Measurements from ENCODE around the gene FOXN3.

The FOXN3 gene

DNA sequence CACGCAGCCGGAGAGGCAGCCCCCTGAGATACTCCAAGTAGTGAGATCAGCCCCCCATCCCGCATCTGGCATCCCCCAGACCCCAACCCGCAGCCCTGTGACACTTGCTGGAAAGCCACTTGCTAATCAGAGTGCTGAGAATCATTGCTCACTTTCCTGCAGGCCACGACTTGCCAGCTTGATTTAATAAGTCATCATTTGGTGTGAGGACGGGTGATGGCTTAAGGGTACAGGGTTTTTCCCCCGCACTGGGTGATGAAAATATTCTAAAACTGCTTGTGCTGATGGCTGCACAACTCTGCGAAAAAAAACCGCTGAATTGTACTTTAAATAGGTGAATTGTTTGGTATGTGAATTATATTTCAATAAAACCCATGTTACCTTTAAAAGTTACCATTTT, 171.2 kb downstream of the FOXN3 start:
- DNase-seq = no peak

DNA sequence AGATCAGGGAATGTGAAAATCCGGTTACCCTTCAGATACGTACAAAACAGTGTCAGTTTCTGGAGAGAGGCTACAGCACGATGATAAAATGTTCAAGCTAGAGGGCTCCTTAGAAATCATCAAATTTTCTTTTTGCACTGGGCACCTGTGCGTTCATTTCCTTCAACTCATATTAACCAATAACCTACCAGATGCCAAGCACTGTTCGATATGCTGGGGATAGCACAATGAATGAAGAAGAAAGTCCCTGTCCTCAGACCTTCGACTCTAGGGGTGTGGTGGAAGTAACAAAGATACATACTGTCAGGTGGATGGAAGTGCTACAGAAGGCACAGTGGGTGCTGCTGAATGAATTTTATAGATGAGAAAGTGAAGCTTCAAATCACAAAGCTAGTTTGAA, 172.3 kb downstream of the FOXN3 start:
- DNase-seq = no peak

DNA sequence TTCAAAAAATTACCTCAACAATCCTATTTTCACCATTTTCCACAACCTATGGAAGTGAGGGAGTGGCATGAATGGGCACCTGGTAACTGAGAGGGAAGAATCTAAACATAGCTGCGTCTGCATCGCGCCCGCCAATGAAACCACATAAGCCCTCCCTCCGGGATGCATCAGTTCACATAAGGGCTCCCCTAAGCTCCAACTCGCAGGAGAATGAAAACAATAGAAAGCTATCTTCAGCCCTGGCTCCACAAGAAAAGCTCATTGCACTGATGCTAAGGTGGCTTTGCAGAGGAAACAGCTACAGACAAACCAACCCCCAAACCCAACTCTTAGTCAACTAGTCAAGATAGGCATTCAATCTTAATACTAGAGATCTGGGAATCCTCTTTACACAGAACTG, 173.3 kb downstream of the FOXN3 start:
- DNase-seq = no peak

DNA sequence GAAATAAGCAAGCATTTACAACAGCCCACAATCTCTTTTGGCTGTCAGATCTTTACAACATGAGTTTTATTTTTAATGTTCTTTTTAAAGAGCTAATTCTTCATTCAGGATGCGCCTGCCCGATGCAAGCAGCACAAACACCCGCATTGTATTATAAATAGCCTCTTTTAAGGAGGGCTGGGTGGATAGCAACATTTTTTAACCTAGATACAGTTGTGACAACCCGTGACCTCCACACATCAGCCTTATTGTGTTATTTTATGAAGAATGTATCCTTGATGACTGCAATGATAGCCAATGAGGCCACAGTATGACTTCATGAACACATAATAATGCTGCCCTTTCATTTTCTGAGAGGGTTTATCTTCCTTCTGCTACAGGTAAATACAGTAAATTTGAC, 173.7 kb downstream of the FOXN3 start:
- DNase-seq = no peak

DNA sequence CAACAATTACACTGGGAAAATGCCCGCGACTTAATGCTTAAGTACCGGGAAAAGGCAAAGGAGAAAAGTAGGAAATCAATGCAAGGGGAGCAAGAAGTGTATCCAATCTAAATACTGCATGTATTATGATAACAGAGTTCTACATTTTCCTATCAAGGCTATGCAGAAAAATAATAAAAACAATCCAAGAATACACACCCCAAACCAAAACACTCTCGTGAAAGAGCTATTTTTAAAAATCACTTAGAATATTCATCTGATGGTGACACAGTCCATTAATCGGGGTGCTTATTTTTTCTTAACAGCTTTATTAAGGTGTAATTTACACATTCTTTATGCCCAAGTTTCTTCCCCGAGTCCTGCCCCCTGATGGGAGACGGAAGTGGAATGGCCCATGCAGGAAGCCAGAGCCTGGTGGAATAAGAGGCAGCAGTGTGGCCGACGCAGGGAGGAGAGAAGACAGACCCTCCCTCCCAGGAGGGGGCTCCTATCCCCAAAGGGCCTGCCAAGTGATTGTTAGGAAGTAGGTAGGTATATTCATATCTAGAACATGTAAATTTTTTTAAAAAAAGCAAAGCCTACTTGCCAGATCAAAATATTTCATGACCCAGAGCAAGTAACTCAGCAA, 174.3 kb downstream of the FOXN3 start:
- no peak for DNase-seq

DNA sequence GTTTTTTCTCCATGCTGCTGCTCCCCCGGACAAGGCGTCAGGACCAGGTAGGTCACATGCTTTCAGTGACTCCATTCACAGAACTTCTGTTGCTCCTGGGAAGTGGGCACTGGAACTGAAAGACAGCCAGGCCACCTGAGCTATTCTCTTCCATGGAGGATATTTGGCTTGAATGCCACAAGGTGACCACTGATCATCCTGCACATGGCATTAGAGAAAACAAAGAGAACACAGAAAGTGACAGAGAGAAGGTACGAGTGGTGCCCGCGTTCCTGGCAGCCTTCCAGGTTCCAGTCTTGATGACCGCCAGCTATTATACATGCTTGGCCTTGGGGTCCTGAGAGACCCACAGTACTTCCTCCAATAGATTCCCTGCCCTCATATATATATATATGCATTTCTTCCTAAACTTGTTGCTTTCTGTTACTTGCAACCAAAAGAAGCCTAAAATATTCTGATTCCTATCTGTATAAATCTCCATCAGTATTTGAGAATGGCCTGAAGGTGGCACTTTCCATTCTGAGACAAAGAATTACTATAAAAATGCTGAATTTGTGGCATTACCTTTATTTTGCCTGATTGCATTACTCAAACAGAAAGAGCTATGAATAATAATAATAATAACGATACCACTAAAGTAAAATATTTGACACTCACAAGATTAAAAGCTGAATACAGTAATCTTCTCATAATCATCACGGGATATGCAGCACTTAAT, 174.9 kb downstream of the FOXN3 start:
- no peak for DNase-seq

DNA sequence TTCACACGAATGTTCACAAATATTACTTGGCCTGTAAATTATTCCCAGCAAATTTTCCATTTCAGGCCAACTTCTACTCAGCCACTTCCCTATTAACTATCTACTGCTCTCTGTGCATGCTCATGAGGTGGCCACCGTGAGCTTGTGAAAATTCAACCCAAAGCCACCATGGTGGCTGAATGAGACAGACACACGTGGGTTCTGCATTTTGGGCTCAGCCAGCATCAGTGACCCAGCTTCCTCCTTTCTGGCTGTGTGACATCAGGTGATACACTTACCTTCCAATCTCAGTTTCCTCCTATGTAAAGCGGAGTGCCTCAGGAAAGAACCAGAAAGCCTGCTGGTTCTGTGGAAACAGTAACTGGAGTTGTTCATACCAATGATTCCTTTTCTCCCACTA, 175.8 kb downstream of the FOXN3 start:
- no peak for DNase-seq

DNA sequence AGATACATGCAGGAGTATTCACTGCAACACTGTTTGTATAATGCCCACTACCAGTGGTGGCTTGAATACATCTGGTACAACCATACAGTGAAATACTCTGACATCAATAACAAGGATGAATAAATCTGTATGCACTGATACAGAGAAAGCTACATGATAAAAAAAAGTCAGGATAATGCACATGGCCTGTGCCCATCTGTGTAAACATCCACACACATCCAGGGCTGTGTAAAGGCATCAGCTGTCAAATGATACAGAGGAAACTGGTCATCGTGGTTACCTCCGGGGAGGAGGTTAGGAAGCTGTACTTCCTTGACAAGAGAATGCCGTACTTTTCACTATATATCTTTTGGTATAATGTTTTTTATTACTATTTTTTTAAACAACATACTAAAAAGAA, 176.6 kb downstream of the FOXN3 start:
- no peak for DNase-seq

DNA sequence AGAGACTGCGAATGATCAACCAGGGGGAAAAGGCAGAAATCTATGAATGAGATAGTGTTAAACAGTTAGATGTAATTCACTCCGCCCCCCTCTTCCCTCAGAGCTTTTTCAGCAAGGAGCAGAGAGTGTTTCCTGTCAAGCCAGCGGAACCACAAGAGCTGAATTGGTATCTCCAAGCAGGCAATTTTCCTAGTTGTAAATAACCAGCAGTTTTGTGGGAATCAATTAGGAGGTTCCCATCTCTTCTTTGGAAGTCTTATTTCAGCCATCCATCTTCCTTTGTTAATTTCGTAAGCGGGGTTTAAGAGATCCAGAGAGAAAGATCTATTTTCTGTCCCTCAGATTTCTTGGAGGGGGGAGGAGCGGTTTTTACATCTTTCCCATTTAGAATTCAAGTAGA, 178.0 kb downstream of the FOXN3 start:
- no peak for DNase-seq

DNA sequence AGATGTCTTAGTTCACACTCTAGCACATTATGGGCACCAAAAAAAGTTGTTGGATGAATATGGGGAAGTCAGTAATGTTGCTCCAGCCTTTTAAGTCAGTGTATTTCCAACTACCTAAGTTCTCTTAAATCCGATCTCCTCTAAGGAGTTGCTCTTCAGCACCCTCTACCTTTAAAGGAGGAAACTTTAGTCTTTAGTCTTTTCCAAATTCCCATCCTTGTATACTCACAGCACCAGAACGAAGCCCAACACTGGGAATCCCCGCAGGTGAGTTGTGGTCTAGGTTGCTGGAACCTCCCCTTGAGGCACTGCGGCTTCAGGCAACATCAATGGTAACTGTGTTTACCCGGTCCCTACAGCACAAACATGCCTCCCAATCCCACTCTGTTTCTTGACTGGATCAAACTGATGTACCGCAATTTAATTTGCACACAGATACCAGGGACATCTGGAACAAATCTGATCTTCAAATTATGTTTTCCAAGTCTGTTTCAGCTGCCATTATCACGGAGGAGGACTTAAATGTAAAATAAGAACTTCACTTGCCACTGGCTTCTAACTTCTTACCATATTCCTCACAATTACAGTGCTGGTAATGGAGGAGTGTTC, 179.0 kb downstream of the FOXN3 start:
- DNase-seq = no peak

DNA sequence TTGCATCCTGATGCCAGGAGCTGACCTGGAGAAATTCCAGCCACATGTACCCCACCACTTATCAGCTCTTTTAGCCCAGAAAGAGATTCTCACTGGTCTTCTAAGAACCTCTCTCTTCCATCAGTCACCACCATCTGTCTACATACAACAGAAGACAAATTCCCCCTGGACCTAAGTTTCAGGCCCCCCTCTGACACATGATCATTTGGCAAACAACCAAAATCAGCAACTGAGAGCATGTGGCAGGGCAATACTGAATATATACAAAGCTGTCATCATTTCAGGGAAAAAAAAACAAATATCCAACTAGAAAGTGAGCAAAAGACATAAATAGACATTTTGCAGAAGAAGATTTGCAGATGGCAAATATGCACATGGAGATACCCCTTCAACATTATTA, 180.2 kb downstream of the FOXN3 start:
- DNase-seq = no peak

DNA sequence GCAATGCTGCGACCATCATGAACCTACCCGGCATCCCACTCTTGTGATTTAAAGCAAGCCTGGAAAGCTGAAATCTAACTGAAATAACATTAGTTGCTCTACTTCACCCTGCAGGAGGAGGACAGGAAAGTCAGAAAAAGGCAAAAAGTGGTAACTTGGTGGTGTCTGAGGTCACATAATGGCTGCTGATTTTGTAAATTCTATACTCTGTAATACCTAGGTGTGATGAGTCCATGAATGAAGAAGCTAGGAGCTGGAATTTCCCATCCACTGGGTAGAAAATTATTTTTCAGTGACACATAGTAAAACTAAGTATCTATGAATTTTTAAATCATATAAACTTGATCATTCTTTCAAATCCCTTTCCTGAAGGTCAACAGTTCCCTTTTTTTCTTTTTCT, 183.8 kb downstream of the FOXN3 start:
- no peak for DNase-seq

DNA sequence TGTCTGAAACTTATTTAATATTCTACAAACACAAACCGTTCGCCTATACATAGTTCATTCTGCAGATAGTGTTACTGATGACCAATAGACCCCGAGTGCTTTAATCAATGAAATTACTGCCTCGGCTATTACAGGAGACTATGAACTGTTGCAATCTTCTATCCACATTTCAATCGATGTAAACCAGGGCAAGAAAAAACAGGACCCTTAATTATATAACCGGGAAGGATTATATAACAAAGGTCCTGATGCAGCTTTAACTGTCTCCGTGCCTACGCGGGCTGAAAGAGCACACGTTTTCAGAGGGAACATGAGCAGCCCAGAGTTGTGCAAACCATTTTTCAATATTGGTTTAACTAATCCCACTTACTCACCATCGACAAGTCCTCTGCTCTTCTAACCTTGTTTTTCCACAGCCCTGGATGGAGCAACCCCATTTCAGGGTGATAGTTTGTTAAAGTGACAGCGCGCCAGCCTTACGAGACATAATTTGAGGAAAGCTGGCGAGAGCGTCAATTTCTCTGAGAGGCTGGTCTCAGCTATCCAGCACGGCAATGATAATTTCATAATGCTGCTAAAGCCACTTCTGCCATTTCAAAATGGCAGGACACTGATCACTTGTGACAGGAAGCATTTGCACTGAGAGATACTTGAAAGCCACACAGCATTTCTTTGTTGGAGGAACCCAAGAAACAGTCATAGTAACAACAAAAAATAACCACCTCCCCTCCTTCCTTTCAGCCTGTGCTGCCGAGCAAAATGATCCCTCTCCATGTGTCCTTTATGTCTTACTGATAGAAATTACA, 184.6 kb downstream of the FOXN3 start:
- no peak for DNase-seq

DNA sequence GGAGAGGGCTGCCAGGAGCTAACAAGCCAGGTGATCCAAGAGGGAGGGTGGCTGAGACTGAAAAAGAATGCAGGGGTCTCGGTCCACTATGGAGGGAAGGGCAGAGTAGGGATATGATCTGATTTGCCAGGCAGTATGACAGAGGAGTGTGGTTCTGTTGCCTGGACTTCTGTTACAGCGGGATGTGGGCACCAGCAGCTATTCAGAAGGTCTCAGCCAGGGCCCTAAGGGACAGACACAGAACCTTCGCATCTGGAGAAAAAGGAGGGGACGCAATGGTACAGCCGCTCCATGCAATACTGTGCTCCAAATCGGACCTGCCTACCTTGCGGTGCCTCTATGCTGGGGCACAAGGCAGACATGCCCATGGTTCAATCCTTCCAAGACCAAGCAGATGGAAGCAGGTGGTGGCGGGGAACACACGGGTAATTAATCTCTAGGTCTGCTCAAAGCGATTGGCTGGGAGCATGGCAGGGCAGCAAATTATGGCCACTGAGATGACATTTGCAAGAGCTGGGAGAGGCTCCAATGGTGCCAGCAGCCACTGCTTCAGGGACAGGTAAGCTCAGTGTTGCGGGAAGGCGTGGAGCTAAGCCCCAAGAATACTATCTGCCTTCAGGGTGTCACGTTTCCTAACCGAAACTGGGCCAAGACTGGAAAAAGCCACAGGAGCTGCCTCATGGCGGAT, 185.5 kb downstream of the FOXN3 start:
- DNase-seq = no peak

DNA sequence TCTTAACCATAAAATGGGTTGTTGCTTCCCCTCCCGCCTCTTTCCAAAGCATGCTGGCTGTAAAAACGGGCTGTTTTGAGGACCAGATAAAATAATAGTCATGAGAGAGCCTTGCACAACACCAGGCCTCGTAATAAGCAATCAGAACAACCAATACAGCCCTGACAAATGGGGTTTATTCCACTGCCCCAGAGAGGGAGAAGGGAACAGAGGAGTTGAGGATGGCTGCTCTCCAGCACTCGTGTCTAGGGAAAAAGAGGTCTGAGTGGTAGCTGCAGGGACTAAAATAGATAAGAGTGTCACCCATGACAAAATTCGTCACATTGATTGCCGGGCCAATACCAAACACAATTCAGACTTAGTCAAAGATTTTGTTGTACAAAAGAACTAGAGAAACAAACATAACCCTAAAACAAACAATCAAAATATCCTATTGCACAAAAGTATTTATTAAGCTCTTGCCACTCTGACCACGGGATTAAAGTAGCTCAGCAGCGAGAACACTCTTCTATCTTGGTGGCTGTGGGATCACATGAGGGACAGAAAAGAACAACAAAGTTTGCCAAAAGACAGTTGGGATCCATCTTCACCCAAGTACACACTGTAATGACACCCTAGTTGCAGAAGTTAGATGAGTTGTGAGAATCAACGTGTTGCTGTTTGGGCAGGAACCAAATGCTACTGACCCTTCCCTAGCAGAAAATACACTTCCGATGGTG, 188.0 kb downstream of the FOXN3 start:
- DNase-seq = no peak

DNA sequence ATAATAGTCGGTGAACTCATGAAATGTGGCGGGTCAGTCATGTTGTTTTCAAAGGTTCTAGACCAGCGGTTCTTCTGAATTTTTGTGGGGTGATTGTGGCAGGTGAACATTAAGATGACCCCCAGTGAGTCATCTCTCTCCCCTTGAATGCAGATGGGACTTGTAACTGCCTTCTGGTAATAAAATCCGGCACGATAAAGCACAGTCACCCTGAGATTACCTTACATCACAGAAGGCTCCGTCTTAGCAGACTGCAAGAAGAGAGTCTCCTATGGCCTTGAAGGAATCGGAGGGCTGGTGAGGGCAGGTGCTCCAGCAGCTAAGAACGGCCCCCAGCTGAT, 189.6 kb downstream of the FOXN3 start:
- no peak for DNase-seq

DNA sequence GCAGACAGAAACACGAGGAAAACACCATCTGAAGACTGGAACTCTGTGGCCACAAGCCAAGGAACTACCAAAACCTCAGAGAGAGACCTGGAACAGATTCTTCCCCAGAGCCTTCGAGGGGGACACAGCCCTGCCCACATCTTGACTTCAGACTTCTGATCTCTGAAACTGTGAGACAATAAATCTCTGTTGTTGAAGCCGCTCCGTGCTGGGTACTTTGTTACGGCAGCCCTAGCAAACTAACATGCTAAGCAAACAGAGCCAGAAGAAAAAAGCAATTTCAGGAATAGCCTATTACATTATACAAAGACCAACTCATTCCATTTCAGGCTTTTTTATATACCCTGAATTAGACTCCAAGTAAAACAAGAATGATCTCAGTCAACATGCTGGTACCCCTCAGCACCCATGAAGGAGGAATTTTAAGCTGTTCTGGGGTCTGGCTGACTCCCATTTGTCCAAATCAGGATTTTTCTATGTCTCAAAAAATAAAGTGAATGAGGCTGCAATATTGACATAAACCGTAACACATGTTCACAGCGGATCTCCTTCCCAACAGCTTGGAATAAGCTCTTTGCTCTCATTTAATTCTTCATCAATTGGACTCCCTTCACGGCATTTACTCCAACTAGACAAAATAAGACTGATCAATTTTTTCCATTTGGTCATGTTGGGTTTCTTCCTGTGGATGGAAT, 190.1 kb downstream of the FOXN3 start:
- DNase-seq = no peak

DNA sequence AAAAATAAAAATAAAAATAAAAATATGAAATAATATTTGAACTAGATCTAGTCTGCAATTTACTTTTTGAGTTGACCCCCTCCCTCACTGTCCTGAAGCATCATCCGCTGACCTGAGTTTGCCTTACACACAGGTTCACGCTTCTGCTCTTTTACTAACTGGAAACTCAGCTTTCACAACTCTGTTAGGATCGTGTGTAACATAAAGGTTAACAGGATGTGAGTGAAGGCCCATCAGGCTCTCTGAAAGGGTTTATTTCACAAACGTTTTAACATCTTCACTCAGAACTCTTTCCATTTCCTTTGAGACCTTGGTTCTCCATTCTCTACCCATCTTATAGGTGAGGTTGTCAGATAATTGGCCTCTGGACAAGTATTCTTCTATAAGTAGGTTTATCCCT, 191.4 kb downstream of the FOXN3 start:
- no peak for DNase-seq

DNA sequence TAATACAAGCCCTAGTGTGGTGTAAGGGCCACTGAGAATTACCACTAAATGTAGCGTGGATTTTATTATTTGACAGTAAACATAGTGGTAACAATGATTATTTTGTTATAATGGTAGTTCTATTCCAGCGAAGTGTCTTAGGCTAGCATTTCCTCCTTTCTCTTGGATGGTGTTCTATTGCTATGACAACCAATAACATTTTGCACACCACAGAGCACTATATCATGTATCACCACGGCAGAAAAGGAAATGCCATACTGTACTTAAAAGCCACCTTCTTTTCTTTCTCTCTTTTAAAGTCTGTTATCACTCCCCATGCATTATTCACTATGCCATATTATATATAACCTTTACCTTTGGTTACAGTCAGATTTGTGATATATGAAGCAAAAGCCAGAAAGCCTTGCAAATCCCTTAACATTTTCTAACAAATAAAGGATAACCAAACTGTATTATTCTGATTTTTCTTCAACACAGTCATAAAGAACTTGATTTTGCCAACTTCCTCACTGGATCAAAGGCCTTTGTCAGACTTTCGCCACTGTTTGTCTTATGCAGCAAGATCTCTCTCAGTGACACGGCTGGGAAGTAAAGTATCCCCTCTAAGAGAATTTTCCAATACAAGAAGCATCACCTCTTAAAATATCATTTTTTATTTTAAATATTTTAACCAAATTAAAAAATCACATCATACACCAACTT, 195.8 kb downstream of the FOXN3 start:
- no peak for DNase-seq

DNA sequence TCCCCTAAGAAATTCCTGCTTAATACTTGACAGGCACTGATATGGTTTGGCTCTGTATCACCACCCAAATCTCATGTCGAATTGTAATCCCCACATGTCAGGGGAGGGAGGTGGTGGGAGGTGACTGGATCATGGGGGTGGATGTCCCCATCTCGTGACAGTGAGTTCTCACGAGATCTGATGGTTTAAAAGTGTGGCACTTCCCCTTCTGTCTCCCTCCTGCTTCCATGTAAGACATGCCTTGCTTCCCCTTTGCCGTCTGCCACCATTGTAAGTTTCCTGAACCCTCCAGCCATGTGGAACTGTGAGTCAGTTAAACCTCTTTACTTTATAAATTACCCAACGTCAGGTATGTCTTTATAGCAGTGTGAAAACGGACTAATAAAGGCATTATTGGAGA, 198.0 kb downstream of the FOXN3 start:
- DNase-seq = no peak

DNA sequence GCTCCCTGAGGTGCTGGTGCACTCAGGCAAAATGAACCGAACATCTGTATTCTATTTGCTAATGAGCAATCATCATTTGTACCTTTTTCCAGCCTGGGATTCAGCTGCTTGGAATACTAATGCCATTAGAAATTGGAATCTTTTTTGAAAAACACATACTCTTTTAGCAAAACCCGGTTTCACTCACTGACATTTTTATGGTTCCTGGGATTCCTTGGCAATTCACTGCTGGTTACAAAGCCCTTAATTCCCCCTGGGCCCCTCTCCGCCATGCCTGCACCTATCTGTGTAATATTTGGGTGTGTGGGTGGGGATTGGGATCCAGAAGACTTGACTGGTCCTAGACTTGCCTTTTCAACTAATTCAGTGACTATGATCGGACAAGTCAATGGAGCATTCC, 199.1 kb downstream of the FOXN3 start:
- no peak for DNase-seq

All from activated T-cell treated with anti-CD3 and anti-CD28 coated beads, Interleukin-2, amount 50 U/mL, for 48 hours (primary cell).